GM12892 (cell line): Measurements from ENCODE around the gene APBA2.

Source experiments
- DNase-seq: peaks from one replicate; pipeline ENCODE4 v3.0.0; 2011; ENCODE audit not compliant: insufficient read length
- FAIRE-seq: peaks from 2 replicates; lab custom pipeline; 2011; peaks lifted over from hg19 to GRCh38; lab: Jason Lieb, UNC
- POLR2A ChIP-seq: IDR thresholded peaks from 2 replicates; pipeline ENCODE4 v1.6.1; 2011; ENCODE audit warnings: low read depth, low read length, control low read depth
- POLR2AphosphoS5 ChIP-seq: IDR thresholded peaks from 2 replicates; pipeline ENCODE4 v1.6.1; 2011; ENCODE audit warnings: low read depth, low read length, control low read depth
- TAF1 ChIP-seq: IDR thresholded peaks from 2 replicates; pipeline ENCODE4 v1.6.1; 2011; ENCODE audit warnings: low read depth, mild to moderate bottlenecking, control low read depth, low read length, borderline replicate concordance

The APBA2 gene

DNA sequence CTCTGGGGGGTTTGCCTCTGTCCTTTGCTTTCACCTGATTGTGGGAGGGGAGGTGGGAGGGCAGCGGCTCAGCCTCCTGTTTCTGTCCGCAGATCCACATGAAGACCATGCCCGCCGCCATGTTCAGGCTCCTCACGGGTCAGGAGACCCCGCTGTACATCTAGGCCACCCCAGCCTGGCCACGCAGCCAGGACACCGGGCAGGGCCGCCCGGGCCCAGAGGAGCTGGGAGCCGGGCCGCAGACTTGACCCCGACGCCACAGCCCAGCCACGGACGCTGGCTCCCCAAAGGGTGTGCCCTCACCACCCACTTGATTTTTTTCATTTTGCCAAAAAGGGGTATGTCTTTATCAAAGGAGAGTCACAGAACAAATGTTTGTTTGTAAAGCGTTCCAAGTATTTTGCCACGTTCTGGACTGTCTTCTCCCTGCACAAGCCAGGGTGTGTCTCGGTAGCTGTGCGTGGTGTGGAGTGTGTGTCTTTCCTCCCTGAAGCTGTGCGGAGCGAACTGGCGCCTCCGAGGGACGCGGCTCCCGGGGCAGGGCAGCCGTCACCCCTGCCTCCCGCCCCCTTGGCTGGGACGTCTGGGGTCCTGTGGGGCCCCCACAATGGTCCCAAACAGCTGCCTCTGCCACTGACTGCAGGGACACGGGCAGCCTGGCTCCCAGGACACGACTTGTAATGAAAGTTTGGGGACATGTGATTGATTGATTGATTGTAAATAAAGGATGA is 231.4 kb downstream of the APBA2 start:
- TF ChIP-seq POLR2A (no peak), POLR2AphosphoS5 (no peak), TAF1 (no peak)
- FAIRE-seq (no peak), DNase-seq (no peak)

DNA sequence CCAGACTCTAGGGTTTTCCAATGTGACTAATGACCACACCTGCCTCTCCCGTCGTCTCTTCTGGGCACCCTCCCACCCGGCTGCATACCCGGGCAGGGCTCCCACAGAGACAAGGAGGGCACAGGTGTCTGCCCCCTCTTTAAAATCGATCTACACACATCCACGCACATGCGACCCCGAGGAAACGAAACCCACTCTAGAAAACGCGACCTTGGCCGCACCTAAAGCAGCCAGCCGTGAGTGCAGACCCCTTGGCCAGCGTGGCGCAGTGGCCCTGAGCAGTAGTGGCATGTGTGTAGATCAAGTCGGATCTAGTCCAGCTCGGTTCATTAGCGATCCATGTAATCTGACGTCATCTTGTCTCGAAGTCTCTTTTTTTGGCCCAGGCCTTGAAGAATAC is 232.0 kb downstream of the APBA2 start:
- DNase-seq (no peak), FAIRE-seq (no peak)
- no peak for TF ChIP-seq POLR2A
- TF ChIP-seq TAF1 = no peak
- TF ChIP-seq POLR2AphosphoS5 = no peak

DNA sequence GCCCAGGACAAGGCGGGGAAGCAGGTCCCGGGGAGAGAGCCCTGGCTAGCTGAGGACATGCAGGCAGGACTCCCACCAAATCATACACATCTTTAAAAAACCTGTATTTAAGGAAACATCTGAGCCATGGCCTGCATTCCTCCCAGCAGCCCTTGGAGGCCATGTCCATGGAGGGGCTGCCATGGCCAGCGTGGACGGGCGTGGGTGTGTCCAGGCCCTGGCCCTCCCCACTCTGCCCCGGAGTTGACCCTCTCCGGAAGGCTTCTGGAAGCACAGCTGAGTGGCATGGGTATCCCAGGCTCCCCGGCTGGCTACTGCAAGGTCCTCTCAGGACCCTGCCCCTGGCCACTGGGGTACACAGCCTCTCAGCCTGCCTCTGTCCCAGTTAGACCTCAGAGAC is 234.1 kb downstream of the APBA2 start:
- FAIRE-seq (no peak), DNase-seq (no peak)
- TF ChIP-seq POLR2A (no peak), TAF1 (no peak), POLR2AphosphoS5 (no peak)

DNA sequence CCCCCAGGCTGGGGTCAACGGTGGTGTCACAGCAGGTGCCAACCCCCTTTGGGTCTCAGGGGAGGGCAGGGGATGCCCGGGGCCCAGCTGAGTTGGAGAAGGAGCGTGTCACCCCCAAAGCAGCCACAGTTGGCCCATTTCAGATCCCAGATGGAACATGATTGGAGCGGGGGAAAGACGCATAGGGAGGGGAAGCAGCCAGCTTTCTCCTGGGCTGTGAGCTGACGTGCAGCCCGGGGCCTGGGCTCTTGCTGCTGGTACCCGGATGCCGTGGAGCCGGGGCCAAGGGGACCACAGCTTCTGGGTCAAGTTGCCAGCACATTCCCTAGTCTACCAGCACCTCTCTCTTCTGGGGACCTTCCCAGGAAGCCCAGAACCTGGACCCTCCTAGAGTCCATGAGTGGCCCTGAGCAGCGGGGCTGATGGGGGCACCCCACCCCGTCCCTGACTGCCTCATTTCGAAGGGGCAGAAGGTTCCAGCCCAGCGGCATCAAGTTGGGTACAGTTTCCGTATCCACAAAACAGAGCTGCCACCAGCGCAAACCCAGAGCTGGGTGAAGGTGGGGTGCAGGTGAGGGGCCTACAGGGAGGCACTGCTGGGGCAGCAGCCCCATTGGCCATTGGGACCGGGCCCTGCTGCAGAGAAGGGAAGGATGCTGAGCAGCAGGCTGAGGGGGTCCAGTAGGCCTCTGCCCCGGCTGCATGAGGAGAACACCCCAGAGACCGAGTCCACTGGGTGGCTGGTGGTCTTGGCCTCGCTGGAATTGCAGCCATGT is 235.0 kb downstream of the APBA2 start:
- DNase-seq = no peak
- no peak for TF ChIP-seq POLR2AphosphoS5
- no peak for TF ChIP-seq POLR2A
- TF ChIP-seq TAF1 = no peak
- FAIRE-seq = no peak

DNA sequence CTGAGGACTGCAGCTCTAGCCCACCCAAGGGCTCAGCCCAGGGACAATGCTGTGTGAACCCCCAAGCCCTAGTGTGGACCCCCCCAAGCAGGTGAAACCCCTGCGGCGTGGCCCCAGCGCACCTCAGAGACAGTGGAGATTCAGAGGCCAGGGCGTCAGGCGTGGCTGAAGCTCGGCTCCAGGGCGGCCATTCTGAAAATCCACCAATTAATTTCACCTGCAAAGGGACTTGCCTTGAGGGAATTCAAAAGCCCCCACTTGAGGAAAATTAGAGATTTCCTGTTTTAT is 235.5 kb downstream of the APBA2 start:
- TF ChIP-seq POLR2AphosphoS5 (no peak), POLR2A (no peak), TAF1 (no peak)
- FAIRE-seq = no peak

DNA sequence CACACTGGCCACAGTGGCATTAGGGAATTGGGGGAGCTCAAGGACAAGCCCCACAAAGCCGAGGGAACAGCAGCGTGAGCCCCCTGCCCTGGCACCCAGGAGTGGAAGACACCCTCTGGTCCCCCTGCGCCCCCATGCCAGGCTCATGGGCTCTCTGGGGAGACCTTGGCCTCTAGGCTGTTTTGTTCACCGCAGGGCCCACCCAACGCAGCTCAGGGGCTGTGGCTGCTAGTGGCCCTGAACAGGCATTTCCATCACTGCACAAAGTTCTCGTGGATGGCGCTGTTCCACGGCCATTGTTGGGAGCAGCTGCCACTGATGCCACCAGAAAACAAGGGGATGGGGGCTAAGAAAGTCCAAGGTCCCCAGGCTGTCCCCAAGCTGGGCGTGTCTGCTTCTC is 236.1 kb downstream of the APBA2 start:
- TF ChIP-seq POLR2A (no peak), TAF1 (no peak), POLR2AphosphoS5 (no peak)
- FAIRE-seq (no peak), DNase-seq (no peak)

More for the DNA sequence above, 235.5 kb downstream of the APBA2 start:
- DNase-seq = no peak

DNA sequence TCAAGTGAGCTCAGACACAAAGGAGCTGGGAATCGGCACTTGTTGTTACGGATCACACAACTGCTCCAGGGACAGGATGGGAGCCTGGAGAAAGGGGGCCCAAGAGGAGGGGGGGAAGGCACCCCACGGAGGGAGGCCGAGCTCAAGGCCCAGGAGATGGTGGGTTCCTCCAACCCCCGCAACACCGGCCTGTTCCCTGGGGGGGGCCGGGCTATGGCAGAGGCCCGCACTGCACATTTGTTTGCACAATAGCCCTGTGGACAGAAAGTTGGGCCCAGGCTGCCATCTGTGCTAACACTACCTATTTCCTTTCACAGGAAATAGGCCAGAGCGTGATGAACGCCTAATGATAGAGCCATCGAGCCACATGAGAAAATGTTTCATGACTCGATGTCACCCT is 236.7 kb downstream of the APBA2 start:
- TF ChIP-seq POLR2A (no peak), POLR2AphosphoS5 (no peak), TAF1 (no peak)

DNA sequence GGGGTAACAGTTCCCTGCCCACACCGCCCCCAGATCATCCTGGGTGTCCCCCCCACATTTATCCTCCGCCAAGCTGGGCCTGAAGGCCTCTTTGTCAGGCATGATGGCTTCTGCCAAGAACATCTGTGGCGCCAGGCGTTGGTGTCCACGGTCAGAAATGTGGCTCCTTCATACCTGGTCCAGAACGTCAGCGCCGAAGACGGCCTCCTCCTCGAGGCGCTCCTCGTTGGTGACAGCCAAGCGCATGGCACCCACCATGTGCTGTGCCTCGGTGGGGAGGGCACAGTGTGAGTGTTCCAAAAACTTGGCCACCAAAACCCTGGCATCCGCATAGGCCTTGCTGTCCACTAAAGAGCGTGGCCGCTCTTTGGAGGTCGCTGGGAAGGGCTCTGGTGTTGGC is 237.4 kb downstream of the APBA2 start:
- DNase-seq (no peak), FAIRE-seq (no peak)
- no peak for TF ChIP-seq POLR2A

More for the DNA sequence above, 236.7 kb downstream of the APBA2 start:
- FAIRE-seq (no peak), DNase-seq (no peak)

DNA sequence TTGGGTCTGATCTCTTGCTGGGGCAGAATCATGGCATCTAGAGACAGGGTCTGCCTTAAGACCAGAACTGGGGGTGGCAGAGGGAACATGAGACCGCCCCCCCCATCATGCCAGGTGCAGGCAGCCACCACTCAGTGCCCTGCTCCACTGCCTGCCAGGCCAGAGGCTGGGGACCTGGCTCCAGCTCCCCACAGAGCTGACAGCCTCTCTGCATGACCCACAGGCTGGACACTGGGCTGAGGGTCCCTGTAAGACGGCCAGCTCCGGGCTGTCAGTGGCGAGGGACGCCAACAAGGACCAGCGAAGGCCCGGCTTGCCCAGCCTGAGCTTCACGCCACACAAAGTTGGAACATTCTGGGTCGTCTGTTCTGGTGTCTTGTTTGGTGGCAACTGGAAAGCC is 238.2 kb downstream of the APBA2 start:
- DNase-seq = no peak
- FAIRE-seq = no peak

DNA sequence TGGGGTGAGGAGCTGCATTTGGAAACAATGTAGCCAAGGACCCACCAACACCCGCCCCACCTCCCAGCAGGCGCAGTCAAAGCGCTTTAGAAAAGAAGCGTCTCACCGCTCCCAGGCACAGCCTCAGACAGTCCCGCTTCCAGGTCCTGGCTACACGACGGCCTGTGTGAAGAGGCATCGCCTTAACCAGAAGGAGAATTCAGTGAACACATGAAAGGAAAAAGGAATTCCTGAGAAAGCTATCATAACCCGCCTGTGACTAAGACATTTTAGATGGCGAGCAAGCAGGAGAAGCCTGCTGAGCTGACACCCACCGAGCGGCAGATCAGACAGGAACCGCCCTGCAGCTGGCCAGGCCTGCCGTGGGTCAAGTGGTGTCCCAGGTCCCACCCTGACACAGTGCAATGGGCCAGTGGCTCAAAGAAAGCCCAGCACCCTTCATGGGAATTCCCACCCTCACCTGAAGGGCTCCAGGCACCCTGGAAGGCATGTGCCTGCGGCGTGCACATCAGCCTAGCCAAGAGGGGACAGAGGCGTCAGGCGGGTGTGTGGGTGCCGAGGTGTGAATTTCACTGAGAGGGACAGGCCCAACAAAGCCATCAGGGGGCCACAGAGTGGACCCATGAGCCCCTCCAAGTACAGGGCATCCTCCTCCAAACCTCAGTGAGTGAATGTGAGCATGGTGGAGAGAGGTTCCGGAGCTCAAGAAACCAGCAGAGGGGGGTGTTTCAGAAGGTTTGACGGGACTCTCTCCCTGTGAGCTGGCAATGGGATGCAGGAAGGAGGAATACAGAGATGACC is 239.0 kb downstream of the APBA2 start:
- FAIRE-seq = no peak
- TF ChIP-seq POLR2A (no peak), POLR2AphosphoS5 (no peak), TAF1 (no peak)
- no peak for DNase-seq

More for the DNA sequence above, 238.2 kb downstream of the APBA2 start:
- no peak for TF ChIP-seq POLR2A
- TF ChIP-seq POLR2AphosphoS5 = no peak

DNA sequence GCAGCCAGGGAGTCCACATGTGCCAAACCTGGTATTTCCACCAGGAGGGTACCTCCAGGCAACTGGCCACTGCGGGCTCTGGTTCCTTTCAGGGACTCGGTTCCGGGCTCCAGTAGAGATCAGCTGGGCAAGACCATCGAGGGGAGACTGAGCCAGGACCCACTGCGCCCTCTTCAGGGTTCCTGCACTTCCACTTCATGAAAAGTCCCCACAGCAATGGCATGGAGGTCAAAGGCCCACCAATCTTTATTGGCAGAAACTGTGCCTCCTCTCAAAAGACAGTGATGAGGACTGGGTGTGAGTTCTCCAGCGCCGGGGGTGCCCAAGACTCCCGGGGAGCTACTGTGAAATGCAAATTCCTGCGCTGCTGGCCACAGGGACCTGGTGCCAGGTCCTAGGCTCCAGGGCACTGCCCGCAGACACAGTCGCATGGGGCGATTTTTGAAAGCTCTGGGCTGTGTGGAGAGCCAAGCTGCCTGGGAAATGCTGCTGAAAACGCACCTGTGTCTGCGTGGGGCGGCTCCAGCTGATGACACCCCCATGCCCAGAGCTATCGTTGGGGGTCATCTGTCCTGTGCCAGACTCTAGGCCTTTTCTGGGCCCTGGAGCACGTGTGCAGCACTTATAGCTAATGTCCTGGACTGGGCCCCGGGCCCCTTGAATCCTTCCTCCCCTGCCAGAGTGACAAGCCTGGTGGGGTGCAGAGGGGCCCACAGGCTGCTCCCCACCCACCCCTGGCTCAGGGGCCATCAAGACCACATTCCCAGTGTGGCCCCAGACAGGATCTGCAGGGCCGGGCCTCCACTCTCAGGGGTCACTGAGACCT is 239.8 kb downstream of the APBA2 start:
- DNase-seq = no peak
- FAIRE-seq = no peak
- no peak for TF ChIP-seq TAF1
- TF ChIP-seq POLR2AphosphoS5 = no peak
- TF ChIP-seq POLR2A = no peak

DNA sequence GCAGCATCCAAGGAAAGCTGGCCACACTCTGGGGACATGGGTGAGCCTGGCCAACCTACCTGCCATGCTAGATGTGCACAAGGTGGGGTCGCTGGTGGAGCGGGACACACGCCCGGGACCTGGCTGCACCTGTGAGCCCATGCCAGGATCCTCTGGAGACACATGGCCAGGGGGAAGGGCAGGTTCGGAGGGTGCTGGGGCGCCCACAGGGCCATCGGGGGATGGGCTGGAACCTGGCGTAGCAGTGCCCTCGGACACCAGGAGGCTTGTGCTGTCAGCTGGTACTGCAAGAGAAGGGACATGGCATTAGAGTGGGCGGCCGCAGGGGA is 240.4 kb downstream of the APBA2 start:
- TF ChIP-seq POLR2AphosphoS5 = no peak
- no peak for TF ChIP-seq TAF1
- no peak for TF ChIP-seq POLR2A
- DNase-seq = no peak
- no peak for FAIRE-seq
